Measurements from ENCODE around the gene CILP. TPM values are rescaled to one million over a fixed set of nuclear protein-coding genes. Genes with fewer than 3 reads are reported as not detected.

Gene CILP
- total RNA-seq, 1 experiment from 2014 or later: not detected

DNA sequence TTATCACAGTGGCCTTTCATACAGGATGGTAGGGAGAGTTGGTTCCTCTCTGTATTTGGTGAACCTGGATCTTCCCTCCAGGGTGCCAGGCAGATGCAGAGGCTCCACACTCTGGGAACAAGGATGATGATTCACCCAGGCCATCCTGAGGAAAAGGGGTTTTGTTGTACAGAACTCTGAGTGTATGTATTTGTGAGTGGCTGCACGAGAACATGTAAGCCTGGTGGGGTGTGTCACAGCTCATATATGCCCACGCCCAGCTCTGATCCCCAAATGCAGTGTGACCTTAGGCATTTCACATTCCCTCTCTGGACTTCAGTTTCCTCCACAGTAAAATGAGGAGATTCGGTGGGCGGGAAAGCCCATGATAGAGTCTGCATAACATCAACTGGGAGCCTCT lies 11.6 kb upstream of the CILP start:
- ATAC-seq (no peak), DNase-seq (ENCODE audit: low read depth, low spot score) (no peak)
- Histone ChIP-seq H3K4me1 (ENCODE audit: control insufficient read depth in 1 of 2, insufficient read depth in 2 of 2, low read length in 2 of 2) (no peaks in the 10 kb centered on the region), H3K4me3 (replicated peaks in 1 of 2; ENCODE audit: low read depth in 1 of 2, low read length in 2 of 2) (no peak overlapping the region), H3K9me2 (ENCODE audit: insufficient read depth) (no peaks in the 10 kb centered on the region), H3K27ac (ENCODE audit: low read depth, low read length) (no peak overlapping the region), H2AFZ (ENCODE audit: low read depth, low read length, poor library complexity, severe bottlenecking) (no peak overlapping the region), H3K4me2 (ENCODE audit: low read length) (no peak overlapping the region), H4K20me1 (ENCODE audit: insufficient read depth) (no peaks in the 10 kb centered on the region), H3K36me3 (ENCODE audit: control insufficient read depth in 1 of 2, insufficient read depth in 2 of 2, low read length in 2 of 2) (no peaks in the 10 kb centered on the region), H3K79me2 (ENCODE audit: insufficient read depth, low read length) (no peaks in the 10 kb centered on the region), H3K27me3 (ENCODE audit: insufficient read depth, low read length) (no peaks in the 10 kb centered on the region), H3K9me3 (ENCODE audit: control insufficient read depth in 1 of 2, insufficient read depth in 1 of 2, low read depth in 1 of 2, low read length in 2 of 2) (no peaks in the 10 kb centered on the region), H3K9ac (ENCODE audit: low read length) (no peak overlapping the region)
- RAD21 ChIA-PET (ENCODE audit: low non-redundant PET in 1 of 2, low total read pairs in 2 of 2, uncharacterized antibody in 2 of 2, unreplicated experiment in 2 of 2): no interaction called here
- POLR2A ChIA-PET: no interaction called here
- CTCF ChIA-PET: interaction anchor here (2.3 kb wide), 1 partner anchor 11 kb away, joined by 7 read pairs; the partner anchor contains the start of gene CILP
- BruUV-seq (replicated peaks): no TSS peak
- TF ChIP-seq, protein P1, sequence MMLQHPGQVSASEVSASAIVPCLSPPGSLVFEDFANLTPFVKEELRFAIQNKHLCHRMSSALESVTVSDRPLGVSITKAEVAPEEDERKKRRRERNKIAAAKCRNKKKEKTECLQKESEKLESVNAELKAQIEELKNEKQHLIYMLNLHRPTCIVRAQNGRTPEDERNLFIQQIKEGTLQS (IDR thresholded peaks at IDR 0.05): no peak
- TF ChIP-seq CBX3 (IDR thresholded peaks at IDR 0.05; ENCODE audit: low read depth) (no peak), ELF1 (IDR thresholded peaks at IDR 0.05; ENCODE audit: borderline replicate concordance, low read depth) (no peak), CEBPB (IDR thresholded peaks at IDR 0.05; ENCODE audit: low read depth) (no peak), RAD21 (IDR thresholded peaks at IDR 0.05; ENCODE audit: low read depth) (no peak), ZFX (IDR thresholded peaks at IDR 0.05) (no peak), EZH2 (IDR thresholded peaks at IDR 0.05) (no peak), YY1 (IDR thresholded peaks at IDR 0.05; ENCODE audit: extremely low read depth, insufficient replicate concordance, low read depth, low read length) (no peak), EZH2phosphoT487 (IDR thresholded peaks at IDR 0.05; ENCODE audit: borderline replicate concordance) (no peak)
- TF ChIP-seq, protein P2, sequence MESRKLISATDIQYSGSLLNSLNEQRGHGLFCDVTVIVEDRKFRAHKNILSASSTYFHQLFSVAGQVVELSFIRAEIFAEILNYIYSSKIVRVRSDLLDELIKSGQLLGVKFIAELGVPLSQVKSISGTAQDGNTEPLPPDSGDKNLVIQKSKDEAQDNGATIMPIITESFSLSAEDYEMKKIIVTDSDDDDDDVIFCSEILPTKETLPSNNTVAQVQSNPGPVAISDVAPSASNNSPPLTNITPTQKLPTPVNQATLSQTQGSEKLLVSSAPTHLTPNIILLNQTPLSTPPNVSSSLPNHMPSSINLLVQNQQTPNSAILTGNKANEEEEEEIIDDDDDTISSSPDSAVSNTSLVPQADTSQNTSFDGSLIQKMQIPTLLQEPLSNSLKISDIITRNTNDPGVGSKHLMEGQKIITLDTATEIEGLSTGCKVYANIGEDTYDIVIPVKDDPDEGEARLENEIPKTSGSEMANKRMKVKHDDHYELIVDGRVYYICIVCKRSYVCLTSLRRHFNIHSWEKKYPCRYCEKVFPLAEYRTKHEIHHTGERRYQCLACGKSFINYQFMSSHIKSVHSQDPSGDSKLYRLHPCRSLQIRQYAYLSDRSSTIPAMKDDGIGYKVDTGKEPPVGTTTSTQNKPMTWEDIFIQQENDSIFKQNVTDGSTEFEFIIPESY (IDR thresholded peaks at IDR 0.05; ENCODE audit: extremely low read depth, insufficient replicate concordance, low read length): no peak
- TF ChIP-seq, protein P3, sequence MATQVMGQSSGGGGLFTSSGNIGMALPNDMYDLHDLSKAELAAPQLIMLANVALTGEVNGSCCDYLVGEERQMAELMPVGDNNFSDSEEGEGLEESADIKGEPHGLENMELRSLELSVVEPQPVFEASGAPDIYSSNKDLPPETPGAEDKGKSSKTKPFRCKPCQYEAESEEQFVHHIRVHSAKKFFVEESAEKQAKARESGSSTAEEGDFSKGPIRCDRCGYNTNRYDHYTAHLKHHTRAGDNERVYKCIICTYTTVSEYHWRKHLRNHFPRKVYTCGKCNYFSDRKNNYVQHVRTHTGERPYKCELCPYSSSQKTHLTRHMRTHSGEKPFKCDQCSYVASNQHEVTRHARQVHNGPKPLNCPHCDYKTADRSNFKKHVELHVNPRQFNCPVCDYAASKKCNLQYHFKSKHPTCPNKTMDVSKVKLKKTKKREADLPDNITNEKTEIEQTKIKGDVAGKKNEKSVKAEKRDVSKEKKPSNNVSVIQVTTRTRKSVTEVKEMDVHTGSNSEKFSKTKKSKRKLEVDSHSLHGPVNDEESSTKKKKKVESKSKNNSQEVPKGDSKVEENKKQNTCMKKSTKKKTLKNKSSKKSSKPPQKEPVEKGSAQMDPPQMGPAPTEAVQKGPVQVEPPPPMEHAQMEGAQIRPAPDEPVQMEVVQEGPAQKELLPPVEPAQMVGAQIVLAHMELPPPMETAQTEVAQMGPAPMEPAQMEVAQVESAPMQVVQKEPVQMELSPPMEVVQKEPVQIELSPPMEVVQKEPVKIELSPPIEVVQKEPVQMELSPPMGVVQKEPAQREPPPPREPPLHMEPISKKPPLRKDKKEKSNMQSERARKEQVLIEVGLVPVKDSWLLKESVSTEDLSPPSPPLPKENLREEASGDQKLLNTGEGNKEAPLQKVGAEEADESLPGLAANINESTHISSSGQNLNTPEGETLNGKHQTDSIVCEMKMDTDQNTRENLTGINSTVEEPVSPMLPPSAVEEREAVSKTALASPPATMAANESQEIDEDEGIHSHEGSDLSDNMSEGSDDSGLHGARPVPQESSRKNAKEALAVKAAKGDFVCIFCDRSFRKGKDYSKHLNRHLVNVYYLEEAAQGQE (IDR thresholded peaks at IDR 0.05; ENCODE audit: low read depth): no peak
- intact Hi-C loops (cut with micrococcal nuclease): no loop called here
